Neutrophil (primary cell): ENCODE measurements around the gene LOXL1.
"Not testable (repeated sequence)": the region's sequence is repeated elsewhere in the genome, so short reads cannot be mapped to it uniquely, and the experiment has no call there.

Experiments
- H3K27ac ChIP-seq: fragments of 200-600 bp; sonication (generic); 2 replicates; pipeline ENCODE4 v1.5.1; 2016; ENCODE audit warnings: mild to moderate bottlenecking, moderate library complexity
- H3K27me3 ChIP-seq: fragments of 200-600 bp; sonication (generic); 2 replicates; pipeline ENCODE4 v1.6.0; 2016; ENCODE audit warnings: mild to moderate bottlenecking
- H3K36me3 ChIP-seq: fragments of 200-600 bp; sonication (generic); 2 replicates; pipeline ENCODE4 v1.5.1; 2017
- H3K4me1 ChIP-seq, 2 experiments: fragments of 200-600 bp in 1 of 2; sonication (generic) in 1 of 2; 1 replicate in 1 of 2; 2 replicates in 1 of 2; pipeline versions ENCODE4 v1.5.1 to v1.6.1; 2013 to 2016; ENCODE audit warnings: low read depth in 1 of 2, low read length in 1 of 2, mild to moderate bottlenecking in 1 of 2, moderate library complexity in 1 of 2; ENCODE audit not compliant: control insufficient read depth in 1 of 2, insufficient read depth in 1 of 2
- H3K4me3 ChIP-seq, 2 experiments: fragments of 200-600 bp in 1 of 2; sonication (generic) in 1 of 2; 1 replicate in 1 of 2; 2 replicates in 1 of 2; pipeline ENCODE4 v1.5.1; 2013 to 2016; ENCODE audit warnings: low read depth in 1 of 2, low read length in 1 of 2, mild to moderate bottlenecking in 1 of 2, moderate library complexity in 1 of 2
- H3K9me3 ChIP-seq: fragments of 200-600 bp; sonication (generic); 2 replicates; pipeline ENCODE4 v1.5.1; 2016
- CTCF ChIP-seq: fragments of 200-600 bp; sonication (generic); IDR thresholded peaks from 2 replicates; pipeline ENCODE4 v1.5.1; 2016; ENCODE audit warnings: antibody characterized with exemption

Gene LOXL1

GRCh38 chr15:73936588-73937290 lies 10.5 kb downstream of the LOXL1 start:
- Histone ChIP-seq H3K4me3 (no peak overlapping the region), H3K4me1 (no peaks in the 10 kb centered on the region), H3K9me3 (no peaks in the 10 kb centered on the region), H3K36me3 (no peaks in the 10 kb centered on the region), H3K27me3 (no peaks in the 10 kb centered on the region), H3K27ac (no peak overlapping the region)
- TF ChIP-seq CTCF: no peak

GRCh38 chr15:73937296-73937695 lies 11.0 kb downstream of the LOXL1 start:
- Histone ChIP-seq H3K27ac (no peak overlapping the region), H3K9me3 (no peaks in the 10 kb centered on the region), H3K27me3 (no peaks in the 10 kb centered on the region), H3K4me1 (no peaks in the 10 kb centered on the region), H3K36me3 (no peaks in the 10 kb centered on the region), H3K4me3 (no peak overlapping the region)
- TF ChIP-seq CTCF: no peak

DNA sequence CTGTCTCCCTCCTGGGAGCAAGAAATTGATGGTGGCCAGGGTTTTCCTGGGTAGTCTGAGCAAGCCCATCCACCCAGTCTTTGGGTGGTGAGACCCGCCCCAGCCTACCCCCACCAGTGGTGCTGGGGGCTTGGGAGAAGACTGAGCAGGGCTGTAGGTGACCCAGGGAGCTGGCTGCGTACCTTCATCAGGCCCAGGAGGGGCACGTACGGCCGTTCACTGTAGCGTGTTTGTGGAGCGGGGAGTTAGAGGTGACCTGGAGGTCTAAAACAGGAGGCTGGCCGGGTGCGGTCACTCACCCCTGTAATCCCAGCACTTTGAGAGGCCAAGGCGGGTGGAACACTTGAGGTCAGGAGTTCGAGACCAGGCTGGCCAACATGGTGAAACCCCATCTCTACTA lies 11.5 kb downstream of the LOXL1 start:
- Histone ChIP-seq H3K4me1 (no peaks in the 10 kb centered on the region), H3K4me3 (no peak overlapping the region), H3K27me3 (no peaks in the 10 kb centered on the region), H3K27ac (no peak overlapping the region), H3K36me3 (no peaks in the 10 kb centered on the region), H3K9me3 (no peaks in the 10 kb centered on the region)
- no peak for TF ChIP-seq CTCF

DNA sequence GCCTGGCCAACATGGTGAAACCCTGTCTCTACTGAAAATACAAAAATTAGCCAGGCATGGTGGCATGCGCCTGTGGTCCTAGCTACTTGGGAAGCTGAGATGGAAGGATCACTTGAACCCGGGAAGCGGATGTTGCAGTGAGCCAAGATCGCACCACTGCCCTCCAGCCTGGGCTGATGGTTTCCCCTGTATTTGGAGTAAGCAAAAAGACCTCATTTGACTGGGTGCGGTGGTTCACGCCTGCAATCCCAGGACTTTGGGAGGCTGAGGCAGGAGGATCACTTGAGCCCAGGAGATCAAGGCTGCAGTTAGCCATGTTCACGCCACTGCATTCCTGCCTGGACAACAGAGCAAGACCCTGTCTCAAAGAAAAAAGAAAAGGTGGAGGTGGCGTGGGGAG lies 12.3 kb downstream of the LOXL1 start:
- not testable (repeated sequence) for H3K27me3 ChIP-seq, H3K4me3 ChIP-seq, H3K36me3 ChIP-seq, H3K4me1 ChIP-seq, H3K27ac ChIP-seq, H3K9me3 ChIP-seq

GRCh38 chr15:73939138-73939537 lies 12.9 kb downstream of the LOXL1 start:
- Histone ChIP-seq H3K36me3 (no peaks in the 10 kb centered on the region), H3K27ac (no peak overlapping the region), H3K4me3 (no peak overlapping the region), H3K9me3 (no peaks in the 10 kb centered on the region), H3K27me3 (no peaks in the 10 kb centered on the region), H3K4me1 (no peaks in the 10 kb centered on the region)
- no peak for TF ChIP-seq CTCF

GRCh38 chr15:73940061-73940981 lies 14.1 kb downstream of the LOXL1 start:
- TF ChIP-seq CTCF: no peak
- Histone ChIP-seq H3K4me3 (no peak overlapping the region), H3K27me3 (no peaks in the 10 kb centered on the region), H3K9me3 (no peaks in the 10 kb centered on the region), H3K36me3 (no peaks in the 10 kb centered on the region), H3K4me1 (no peaks in the 10 kb centered on the region), H3K27ac (no peak overlapping the region)
